ENCODE data around the gene SMYD3.

GRCh38 chr1:246034630-246035029, 472.4 kb downstream of the SMYD3 start:
- TF ChIP-seq, protein P1, sequence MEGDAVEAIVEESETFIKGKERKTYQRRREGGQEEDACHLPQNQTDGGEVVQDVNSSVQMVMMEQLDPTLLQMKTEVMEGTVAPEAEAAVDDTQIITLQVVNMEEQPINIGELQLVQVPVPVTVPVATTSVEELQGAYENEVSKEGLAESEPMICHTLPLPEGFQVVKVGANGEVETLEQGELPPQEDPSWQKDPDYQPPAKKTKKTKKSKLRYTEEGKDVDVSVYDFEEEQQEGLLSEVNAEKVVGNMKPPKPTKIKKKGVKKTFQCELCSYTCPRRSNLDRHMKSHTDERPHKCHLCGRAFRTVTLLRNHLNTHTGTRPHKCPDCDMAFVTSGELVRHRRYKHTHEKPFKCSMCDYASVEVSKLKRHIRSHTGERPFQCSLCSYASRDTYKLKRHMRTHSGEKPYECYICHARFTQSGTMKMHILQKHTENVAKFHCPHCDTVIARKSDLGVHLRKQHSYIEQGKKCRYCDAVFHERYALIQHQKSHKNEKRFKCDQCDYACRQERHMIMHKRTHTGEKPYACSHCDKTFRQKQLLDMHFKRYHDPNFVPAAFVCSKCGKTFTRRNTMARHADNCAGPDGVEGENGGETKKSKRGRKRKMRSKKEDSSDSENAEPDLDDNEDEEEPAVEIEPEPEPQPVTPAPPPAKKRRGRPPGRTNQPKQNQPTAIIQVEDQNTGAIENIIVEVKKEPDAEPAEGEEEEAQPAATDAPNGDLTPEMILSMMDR (conservative IDR thresholded peaks at IDR 0.05) = no peak
- TF ChIP-seq ZFX (IDR thresholded peaks at IDR 0.05) = no peak

Data from C4-2B (cell line).